GM12891 (cell line): Measurements from ENCODE around the gene ZAP70.

Experiments used
- POLR2A ChIP-seq: IDR thresholded peaks from 2 replicates; pipeline ENCODE4 v1.6.1; 2011; ENCODE audit warnings: low read depth, low read length, control low read depth
- POLR2AphosphoS5 ChIP-seq: IDR thresholded peaks from 2 replicates; pipeline ENCODE4 v1.6.1; 2011; ENCODE audit warnings: low read depth, low read length, control low read depth

DNA sequence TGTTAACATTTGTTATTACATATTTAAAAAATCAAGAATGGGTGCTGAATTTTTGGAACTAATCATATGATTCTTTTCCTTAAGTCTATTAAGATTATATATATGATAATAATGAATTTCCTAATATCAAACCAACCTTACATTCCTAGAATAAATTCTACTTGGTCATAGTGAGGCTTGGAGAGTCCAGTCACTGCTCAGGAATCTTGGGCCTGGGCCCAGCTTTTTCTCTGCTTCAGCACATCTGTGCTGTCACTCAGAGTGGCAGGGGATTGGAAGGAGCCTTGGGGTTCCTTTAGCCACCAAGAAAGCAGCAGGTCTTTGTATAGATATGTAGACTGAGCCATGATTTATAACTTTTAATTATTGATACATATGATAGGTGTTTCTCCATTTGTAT is 19.9 kb upstream of the ZAP70 start:
- TF ChIP-seq POLR2A, result no peak
- TF ChIP-seq POLR2AphosphoS5, result no peak
